K562 (cell line): ENCODE data around the gene NSG2. TPM values are rescaled to one million over a fixed set of nuclear protein-coding genes. Genes with fewer than 3 reads are reported as not detected.

ENCODE experiments used
- ATAC-seq: fragments of 200-7000 bp; cut with Tn5 transposase; 3 replicates; pipeline ENCODE4 v1.9.1; 2020; ENCODE audit warnings: moderate library complexity
- BruUV-seq: library from RNA; stranded (reverse); fragments of 400-500 nt; replicated peaks from 2 replicates; lab custom pipeline; 2021; lab: Mats Ljungman, UMichigan
- CTCF ChIA-PET: fragments of 300-600 bp; formaldehyde crosslinking; extraction: SDS; loops from one replicate; lab custom pipeline; 2021; ENCODE audit warnings: low intra/inter-chr PET ratio; lab: Yijun Ruan, JAX
- POLR2A ChIA-PET: fragments of 300-600, 350-650 bp; sonication (Branson Sonifier 250); formaldehyde crosslinking; extraction: SDS; loops from one replicate; lab custom pipeline; 2021; ENCODE audit warnings: antibody characterized with exemption, inconsistent platforms; lab: Yijun Ruan, JAX
- DNase-seq, 4 experiments: peaks; one replicate each; pipeline versions ENCODE4 v3.0.0 to v3.0.0-alpha.2; 2011 to 2018; ENCODE audit warnings: low spot score in 3 of 4, mixed read lengths in 3 of 4; ENCODE audit errors: extremely low read depth in 1 of 4
- FAIRE-seq: peaks from 2 replicates; lab custom pipeline; 2011; peaks lifted over from hg19 to GRCh38; lab: Jason Lieb, UNC
- H2AFZ ChIP-seq: 2 replicates; pipeline ENCODE4 v1.6.0; 2011; ENCODE audit warnings: low read depth, low read length, control low read depth, inconsistent platforms
- H3K27ac ChIP-seq: fragments of 200-600 bp; 3 replicates; pipeline ENCODE4 v1.8.0; 2011; ENCODE audit warnings: low read depth, mild to moderate bottlenecking, control low read depth, inconsistent platforms, low read length, moderate library complexity, mixed read lengths; ENCODE audit errors: extremely low read depth
- H3K27me3 ChIP-seq, 2 experiments: fragments of 300-600 bp in 1 of 2; 2 replicates in 1 of 2; 3 replicates in 1 of 2; pipeline versions ENCODE4 v1.6.0 to v1.8.0; 2011; ENCODE audit warnings: inconsistent platforms in 2 of 2, low read length in 2 of 2, mild to moderate bottlenecking in 1 of 2, mixed read lengths in 1 of 2, moderate library complexity in 1 of 2; ENCODE audit not compliant: control insufficient read depth in 2 of 2, insufficient read depth in 2 of 2
- H3K36me3 ChIP-seq: fragments of 300-600 bp; 3 replicates; pipeline ENCODE4 v1.8.0; 2011; ENCODE audit warnings: mild to moderate bottlenecking, low read length, inconsistent platforms; ENCODE audit not compliant: control insufficient read depth, insufficient read depth
- H3K4me1 ChIP-seq, 2 experiments: fragments of 200-600 bp in 1 of 2; replicated peaks in 1 of 2; 2 replicates in 1 of 2; 3 replicates in 1 of 2; pipeline versions ENCODE4 v1.5.1 to v1.8.0; 2011; ENCODE audit warnings: inconsistent platforms in 2 of 2, low read length in 2 of 2, mild to moderate bottlenecking in 1 of 2, mixed read lengths in 1 of 2, moderate library complexity in 1 of 2; ENCODE audit not compliant: control insufficient read depth in 2 of 2, insufficient read depth in 2 of 2
- H3K4me2 ChIP-seq: 2 replicates; pipeline ENCODE4 v1.6.1; 2011; ENCODE audit warnings: low read length, control low read depth, inconsistent platforms, mixed read lengths; ENCODE audit not compliant: insufficient read depth
- H3K4me3 ChIP-seq: fragments of 200-600 bp; sonication (generic), shearing (Covaris generic); 2 replicates; pipeline ENCODE4 v1.5.1; 2016; ENCODE audit warnings: control low read depth, inconsistent platforms
- H3K79me2 ChIP-seq: fragments of 200-600 bp; 3 replicates; pipeline ENCODE4 v1.8.0; 2011; ENCODE audit warnings: low read length, inconsistent platforms; ENCODE audit not compliant: control insufficient read depth, insufficient read depth
- H3K9ac ChIP-seq, 2 experiments: 2 replicates each; pipeline versions ENCODE4 v1.6.0 to v1.6.1; 2011; ENCODE audit warnings: low read depth in 2 of 2, low read length in 2 of 2, control low read depth in 1 of 2, inconsistent platforms in 1 of 2, mild to moderate bottlenecking in 1 of 2, mixed read lengths in 1 of 2; ENCODE audit not compliant: insufficient read depth in 1 of 2
- H3K9me1 ChIP-seq: one replicate; pipeline ENCODE4 v1.6.0; 2011; ENCODE audit warnings: inconsistent platforms, mild to moderate bottlenecking, low read length, moderate library complexity; ENCODE audit not compliant: control insufficient read depth, insufficient read depth
- H3K9me3 ChIP-seq: replicated peaks from 2 replicates; pipeline ENCODE4 v1.5.1; 2011; ENCODE audit warnings: low read depth, low read length, inconsistent platforms; ENCODE audit not compliant: control insufficient read depth, insufficient read depth
- H4K20me1 ChIP-seq: replicated peaks from 2 replicates; pipeline ENCODE4 v1.6.1; 2011; ENCODE audit warnings: low read length, inconsistent platforms, mixed read lengths; ENCODE audit not compliant: control insufficient read depth, insufficient read depth
- AFF4 ChIP-seq: sonication (generic); formaldehyde crosslinking; IDR thresholded peaks from 2 replicates; pipeline ENCODE4 v1.8.0; 2023; ENCODE audit warnings: mild to moderate bottlenecking, missing genetic modification reagents
- BDP1 ChIP-seq: IDR thresholded peaks from 3 replicates; pipeline ENCODE4 v1.6.1; 2011; ENCODE audit not compliant: insufficient read length, insufficient read depth
- CEBPG ChIP-seq, 3 experiments: fragments of 200-800 bp in 1 of 3; sonication (Bioruptor generic) in 1 of 3; sonication (generic) in 1 of 3; formaldehyde crosslinking in 1 of 3; IDR thresholded peaks in 2 of 3; conservative IDR thresholded peaks in 1 of 3; 2 replicates each; pipeline versions ENCODE4 v1.6.1 to v1.8.0; 2016 to 2022; ENCODE audit warnings: missing compliant biosample characterization in 2 of 3, missing genetic modification characterization in 2 of 3, mild to moderate bottlenecking in 1 of 3, missing genetic modification reagents in 1 of 3
- CHCHD3 ChIP-seq: fragments of 250-450 bp; sonication (Bioruptor Pico); IDR thresholded peaks from 2 replicates; pipeline ENCODE4 v2.1.2; 2022; ENCODE audit warnings: mild to moderate bottlenecking
- CHD1 ChIP-seq: fragments of 200-600 bp; sonication (generic); IDR thresholded peaks from one replicate; pipeline ENCODE4 v1.6.1; 2012; ENCODE audit warnings: mild to moderate bottlenecking, moderate library complexity, low read length, inconsistent platforms
- FOXA3 ChIP-seq, 2 experiments: fragments of 450-650 bp in 1 of 2; sonication (generic) in 1 of 2; formaldehyde crosslinking; IDR thresholded peaks in 1 of 2; conservative IDR thresholded peaks in 1 of 2; 2 replicates each; pipeline versions ENCODE4 v1.4.0 to v1.8.0; 2020 to 2022; ENCODE audit warnings: mild to moderate bottlenecking in 2 of 2, missing genetic modification reagents in 1 of 2
- NCOA1 ChIP-seq: fragments of 450-650 bp; IDR thresholded peaks from 2 replicates; pipeline ENCODE4 v1.6.1; 2016; ENCODE audit warnings: low read depth
- NR4A1 ChIP-seq, 2 experiments: fragments of 250-450 bp in 1 of 2; fragments of 450-650 bp in 1 of 2; sonication (Bioruptor Pico) in 1 of 2; IDR thresholded peaks; 2 replicates each; pipeline versions ENCODE4 v1.4.0 to v1.6.1; 2016 to 2020; ENCODE audit warnings: mild to moderate bottlenecking in 2 of 2, missing compliant biosample characterization in 1 of 2, missing genetic modification characterization in 1 of 2, moderate library complexity in 1 of 2
- ZNF512 ChIP-seq: IDR thresholded peaks from 2 replicates; pipeline ENCODE4 v1.6.1; 2016; ENCODE audit warnings: missing genetic modification characterization, missing compliant biosample characterization
- WGBS: fragments of 100-300 bp; shearing (Covaris generic); methylation state at CpG from one replicate; pipeline ENCODE4 v1.1.6; 2016; ENCODE audit warnings: low coverage, mixed read lengths; ENCODE audit not compliant: insufficient coverage; ENCODE audit errors: missing lambda C conversion rate; 5-methylcytosine and 5-hydroxymethylcytosine counted together
- in situ Hi-C: fragments of 300-500 bp; cut with MboI; formaldehyde crosslinking; loops from 4 replicates; pipeline ENCODE4 v1.15.0; 2018; ENCODE audit warnings: inconsistent platforms, mixed read lengths
- intact Hi-C: fragments of 100-400 bp; cut with micrococcal nuclease; formaldehyde crosslinking; loops from 2 replicates; pipeline ENCODE4 v1.14.2; 2022
- polyA plus RNA-seq, 8 experiments: library from polyadenylated mRNA; depleted of rRNA in 4 of 8; stranded (reverse) in 5 of 8; unstranded in 3 of 8; fragments of >200 nt; fragmentation: Nextera tagmentation in 2 of 8; fragmentation: Illumina TruSeq in 1 of 8; extraction: Ambion mirVana in 2 of 8; extraction: Trizol in 1 of 8; gene quantifications; 2 replicates each; pipeline versions ENCODE4 v1.2.1 to v1.2.3, GENCODE V29; 2011 to 2014; ENCODE audit warnings: inconsistent platforms in 1 of 8, missing spikeins in 1 of 8
- total RNA-seq, 7 experiments: library from RNA; depleted of rRNA in 6 of 7; stranded (reverse); fragments of >200 nt in 6 of 7; fragmentation: Illumina TruSeq in 2 of 7; extraction: Trizol in 2 of 7; gene quantifications; 2 replicates each; pipeline versions ENCODE4 v1.2.1 to v1.2.3, GENCODE V29; 2011 to 2021; ENCODE audit warnings: low replicate concordance in 1 of 7

NSG2 gene
- total and polyA plus RNA-seq, 9 of the 15 experiments (the other 6 are each of a cell fraction or from before 2014, with no cell fraction given): not detected

- Histone ChIP-seq H3K27me3 (peaks cover 12 to 23% of the 10 kb centered on the region in 2 experiments; a peak in 4 of 5 replicates), H3K4me1 (no peaks in the 10 kb centered on the region), H3K27ac (no peak overlapping the region), H3K4me2 (no peak overlapping the region), H3K9me3 (no peaks in the 10 kb centered on the region), H3K4me3 (no peak overlapping the region), H3K9me1 (no peaks in the 10 kb centered on the region), H4K20me1 (no peaks in the 10 kb centered on the region), H2AFZ (no peak overlapping the region), H3K79me2 (no peaks in the 10 kb centered on the region), H3K36me3 (no peaks in the 10 kb centered on the region), H3K9ac (no peak overlapping the region)
- WGBS: 0% methylated on average over 3 of the region's 3 CpGs
- in situ Hi-C loops (no loop called here), intact Hi-C loops (no loop called here)
- FAIRE-seq: no peak
- ATAC-seq: no peak
- BruUV-seq: no TSS peak
- no peak for DNase-seq
- TF ChIP-seq FOXA3 (CRISPR knock-in tag; conservative IDR thresholded peaks at IDR 0.05 in 1 of 2, IDR thresholded peaks at IDR 0.05 in 1 of 2) (no peak), CEBPG (CRISPR knock-in tag; IDR thresholded peaks at IDR 0.05) (no peak), CEBPG (tag; conservative IDR thresholded peaks at IDR 0.05 in 1 of 2, IDR thresholded peaks at IDR 0.05 in 1 of 2) (peak in 1 of 2 experiments; percentile 33; a peak in 1 of 4 replicates)
- POLR2A ChIA-PET: interaction anchor here (0.8 kb wide), 1 partner anchor 9 kb away, joined by 3 read pairs; no protein-coding TSS in a partner anchor
- CTCF ChIA-PET: no interaction called here
Measured at GRCh38 chr5:174078416-174078815, 32.9 kb downstream of the NSG2 start.

- Histone ChIP-seq H3K79me2 (no peaks in the 10 kb centered on the region), H3K9me1 (no peaks in the 10 kb centered on the region), H3K36me3 (no peaks in the 10 kb centered on the region), H2AFZ (no peak overlapping the region), H3K27ac (no peak overlapping the region), H3K4me3 (no peak overlapping the region), H4K20me1 (0 out of 2 replicates have a peak, but pooled peaks cover 2% of the 10 kb centered on the region), H3K9me3 (no peaks in the 10 kb centered on the region), H3K27me3 (peaks cover 7 to 31% of the 10 kb centered on the region in 2 experiments; a peak in 3 of 5 replicates), H3K4me1 (no peaks in the 10 kb centered on the region), H3K4me2 (no peak overlapping the region), H3K9ac (no peak overlapping the region)
- intact Hi-C loops (no loop called here), in situ Hi-C loops (no loop called here)
- ATAC-seq (peak; percentile 55; the same call in 1 of the 3 replicates), DNase-seq (no peak), FAIRE-seq (no peak)
- BruUV-seq: no TSS peak
- ChIA-PET CTCF (no interaction called here), POLR2A (no interaction called here)
- WGBS: 6% methylated on average over 2 of the region's 2 CpGs
- no peak for TF ChIP-seq CHD1
- no peak for TF ChIP-seq ZNF512 (tag)
- no peak for TF ChIP-seq NCOA1
- no peak for TF ChIP-seq NR4A1 (CRISPR knock-in tag; IDR thresholded peaks at IDR 0.05)
- TF ChIP-seq NR4A1 (tag; IDR thresholded peaks at IDR 0.05): no peak
- no peak for TF ChIP-seq CHCHD3 (CRISPR knock-in tag)
- no peak for TF ChIP-seq BDP1
- TF ChIP-seq AFF4 (CRISPR knock-in tag): no peak
Measured at GRCh38 chr5:174082286-174082685, 36.8 kb downstream of the NSG2 start.
